Neuronal stem cell (in vitro differentiated cells): ENCODE data around the gene RPIA.

Experiments used
- DNase-seq: peaks from one replicate; pipeline ENCODE4 v3.0.0-alpha.2; 2013; ENCODE audit warnings: low spot score
- H2AFZ ChIP-seq: one replicate; pipeline ENCODE4 v1.6.1; 2013; ENCODE audit warnings: mild to moderate bottlenecking, low read length, inconsistent platforms
- H2AK5ac ChIP-seq: 2 replicates; pipeline ENCODE4 v1.6.1; 2013; ENCODE audit warnings: low read depth, mild to moderate bottlenecking, inconsistent platforms, low read length, moderate library complexity, mixed read lengths
- H2BK120ac ChIP-seq: 2 replicates; pipeline ENCODE4 v1.6.1; 2013; ENCODE audit warnings: low read depth, mild to moderate bottlenecking, inconsistent platforms, low read length, moderate library complexity, mixed read lengths
- H2BK12ac ChIP-seq: one replicate; pipeline ENCODE4 v1.6.1; 2013; ENCODE audit warnings: low read length, inconsistent platforms
- H2BK15ac ChIP-seq: 2 replicates; pipeline ENCODE4 v1.6.1; 2013; ENCODE audit warnings: mild to moderate bottlenecking, low read length, inconsistent platforms, mixed read lengths
- H2BK5ac ChIP-seq: one replicate; pipeline ENCODE4 v1.6.1; 2013; ENCODE audit warnings: inconsistent platforms, mild to moderate bottlenecking, low read length, moderate library complexity
- H3K14ac ChIP-seq: one replicate; pipeline ENCODE4 v1.6.1; 2013; ENCODE audit warnings: low read length, inconsistent platforms
- H3K18ac ChIP-seq: 2 replicates; pipeline ENCODE4 v1.6.1; 2013; ENCODE audit warnings: low read length, inconsistent platforms
- H3K23ac ChIP-seq: 2 replicates; pipeline ENCODE4 v1.6.1; 2013; ENCODE audit warnings: low read depth, mild to moderate bottlenecking, mixed read lengths, low read length, inconsistent platforms; ENCODE audit not compliant: poor library complexity
- H3K27ac ChIP-seq: replicated peaks from 3 replicates; pipeline ENCODE4 v1.5.1; 2013; ENCODE audit warnings: low read length, inconsistent platforms
- H3K27me3 ChIP-seq, 3 experiments: 2 replicates each; pipeline ENCODE4 v1.6.1; 2013; ENCODE audit warnings: low read length in 3 of 3, mild to moderate bottlenecking in 2 of 3, inconsistent platforms in 1 of 3, low read depth in 1 of 3, mixed read lengths in 1 of 3, moderate library complexity in 1 of 3; ENCODE audit not compliant: control insufficient read depth in 3 of 3, insufficient read depth in 3 of 3
- H3K36me3 ChIP-seq, 2 donors: replicated peaks in 1 of 2; 2 replicates each; pipeline ENCODE4 v1.6.1; 2013; ENCODE audit warnings: low read length in 2 of 2; ENCODE audit not compliant: control insufficient read depth in 2 of 2, insufficient read depth in 2 of 2
- H3K4ac ChIP-seq: 2 replicates; pipeline ENCODE4 v1.6.1; 2013; ENCODE audit warnings: inconsistent platforms, mild to moderate bottlenecking, low read length, moderate library complexity
- H3K4me1 ChIP-seq, 2 donors: 1 replicate in 1 of 2; 2 replicates in 1 of 2; pipeline ENCODE4 v1.6.1; 2013; ENCODE audit warnings: low read length in 2 of 2, low read depth in 1 of 2; ENCODE audit not compliant: control insufficient read depth in 2 of 2, insufficient read depth in 1 of 2
- H3K4me2 ChIP-seq: one replicate; pipeline ENCODE4 v1.6.1; 2013; ENCODE audit warnings: mild to moderate bottlenecking, low read length, inconsistent platforms; ENCODE audit not compliant: insufficient read depth, poor library complexity, severe bottlenecking
- H3K4me3 ChIP-seq, 2 donors: 2 replicates each; pipeline ENCODE4 v1.5.1; 2013; ENCODE audit warnings: low read length in 2 of 2, mild to moderate bottlenecking in 2 of 2, inconsistent platforms in 1 of 2, moderate library complexity in 1 of 2
- H3K79me1 ChIP-seq: one replicate; pipeline ENCODE4 v1.6.1; 2013; ENCODE audit warnings: low read depth, mild to moderate bottlenecking, inconsistent platforms, low read length, moderate library complexity
- H3K9ac ChIP-seq: one replicate; pipeline ENCODE4 v1.6.1; 2013; ENCODE audit warnings: mild to moderate bottlenecking, low read depth, low read length, inconsistent platforms; ENCODE audit not compliant: poor library complexity
- H3K9me3 ChIP-seq, 2 donors: replicated peaks in 1 of 2; 2 replicates each; pipeline versions ENCODE3 to v1.6.1; 2013; ENCODE audit warnings: low read length in 2 of 2, mild to moderate bottlenecking in 2 of 2, inconsistent platforms in 1 of 2, low read depth in 1 of 2, mixed read lengths in 1 of 2, moderate library complexity in 1 of 2; ENCODE audit not compliant: control insufficient read depth in 2 of 2, insufficient read depth in 1 of 2
- H4K8ac ChIP-seq: one replicate; pipeline ENCODE4 v1.6.1; 2013; ENCODE audit warnings: low read depth, mild to moderate bottlenecking, inconsistent platforms, low read length, moderate library complexity
- H4K91ac ChIP-seq: one replicate; pipeline ENCODE4 v1.6.1; 2013; ENCODE audit warnings: low read length, low read depth, mild to moderate bottlenecking, inconsistent platforms; ENCODE audit not compliant: poor library complexity
- WGBS, 2 donors: extraction: QIAGEN DNeasy Blood & Tissue Kit; methylation state at CpG; one replicate each; pipeline ENCODE4 v1.1.7; 2013; ENCODE audit warnings: missing lambda C conversion rate in 2 of 2, mixed read lengths in 1 of 2; ENCODE audit not compliant: insufficient read length in 2 of 2, insufficient replicate concordance in 1 of 2; ENCODE audit errors: extremely low coverage in 2 of 2; 5-methylcytosine and 5-hydroxymethylcytosine counted together

Gene RPIA

GRCh38 chr2:88720399-88720798 is 28.9 kb downstream of the RPIA start:
- H2BK15ac ChIP-seq, result no peak overlapping the region
- no peak overlapping the region for H2BK12ac ChIP-seq

GRCh38 chr2:88721268-88721667 is 29.8 kb downstream of the RPIA start:
- H2AFZ ChIP-seq, result no peak overlapping the region
- H2AK5ac ChIP-seq, result no peak overlapping the region
- no peak overlapping the region for H2BK5ac ChIP-seq
- H3K27ac ChIP-seq, result no peak overlapping the region
- H3K18ac ChIP-seq, result no peak overlapping the region
- H4K91ac ChIP-seq, result no peak overlapping the region
- H3K4me3 ChIP-seq, result no peak overlapping the region
- no peaks in the 10 kb centered on the region for H3K4me1 ChIP-seq
- WGBS, 2 donors, result no CpG with 5 or more reads among the region's 2 CpGs
- no peak overlapping the region for H3K14ac ChIP-seq
- H3K36me3 ChIP-seq, result no peaks in the 10 kb centered on the region
- no peak overlapping the region for H2BK120ac ChIP-seq
- H3K9me3 ChIP-seq, result peaks cover 0 to 26% of the 10 kb centered on the region in 2 donors
- H3K9ac ChIP-seq, result no peak overlapping the region
- no peak overlapping the region for H2BK12ac ChIP-seq
- H3K27me3 ChIP-seq, result no peaks in the 10 kb centered on the region
- DNase-seq, result no peak
- no peak overlapping the region for H3K4me2 ChIP-seq
- no peak overlapping the region for H3K4ac ChIP-seq
- no peaks in the 10 kb centered on the region for H3K79me1 ChIP-seq
- H3K23ac ChIP-seq, result no peak overlapping the region
- no peak overlapping the region for H2BK15ac ChIP-seq
- H4K8ac ChIP-seq, result no peak overlapping the region

More at GRCh38 chr2:88720399-88720798, 28.9 kb downstream of the RPIA start:
- Histone ChIP-seq H2BK5ac (no peak overlapping the region), H3K4me2 (no peak overlapping the region), H3K27me3 (no peaks in the 10 kb centered on the region), H3K27ac (no peak overlapping the region), H3K4me1 (no peaks in the 10 kb centered on the region), H3K14ac (no peak overlapping the region), H3K9me3 (peaks cover 0 to 26% of the 10 kb centered on the region in 2 donors), H2AK5ac (no peak overlapping the region), H2AFZ (no peak overlapping the region), H4K91ac (no peak overlapping the region), H3K79me1 (no peaks in the 10 kb centered on the region), H3K23ac (no peak overlapping the region), H3K4me3 (no peak overlapping the region), H3K4ac (no peak overlapping the region), H3K9ac (no peak overlapping the region), H2BK120ac (no peak overlapping the region), H3K18ac (no peak overlapping the region), H3K36me3 (no peaks in the 10 kb centered on the region), H4K8ac (no peak overlapping the region)
- DNase-seq, result no peak

- Histone ChIP-seq H2BK12ac (no peak overlapping the region), H3K4me3 (no peak overlapping the region), H3K14ac (no peak overlapping the region), H2BK15ac (no peak overlapping the region), H4K8ac (no peak overlapping the region), H3K27ac (no peak overlapping the region), H3K18ac (peak overlapping the region; percentile 9), H2BK120ac (no peak overlapping the region), H3K4me2 (no peak overlapping the region), H3K79me1 (no peaks in the 10 kb centered on the region), H3K27me3 (no peaks in the 10 kb centered on the region), H4K91ac (no peak overlapping the region), H2BK5ac (no peak overlapping the region), H3K4ac (no peak overlapping the region), H2AFZ (no peak overlapping the region), H3K23ac (no peak overlapping the region), H3K4me1 (peaks cover 0 to 4% of the 10 kb centered on the region in 2 donors), H3K9me3 (peaks cover 0 to 8% of the 10 kb centered on the region in 2 donors), H2AK5ac (no peak overlapping the region), H3K9ac (no peak overlapping the region), H3K36me3 (peaks cover 0 to 11% of the 10 kb centered on the region in 2 donors)
- WGBS, 2 donors, result no CpG with 5 or more reads among the region's 4 CpGs
- DNase-seq, result no peak
Observed at GRCh38 chr2:88724643-88725332, 33.3 kb downstream of the RPIA start.

GRCh38 chr2:88729061-88729745 is 37.7 kb downstream of the RPIA start:
- Histone ChIP-seq H2BK12ac (no peak overlapping the region), H3K4me2 (no peak overlapping the region), H3K18ac (no peak overlapping the region), H3K9me3 (no peaks in the 10 kb centered on the region), H3K79me1 (no peaks in the 10 kb centered on the region), H3K27me3 (no peaks in the 10 kb centered on the region), H3K9ac (no peak overlapping the region), H3K23ac (no peak overlapping the region), H2BK15ac (no peak overlapping the region), H3K36me3 (peaks cover 0 to 21% of the 10 kb centered on the region in 2 donors), H2BK5ac (no peak overlapping the region), H2BK120ac (no peak overlapping the region), H4K91ac (no peak overlapping the region), H3K4me1 (peaks cover 0 to 4% of the 10 kb centered on the region in 2 donors), H3K4ac (no peak overlapping the region), H3K14ac (no peak overlapping the region), H3K27ac (no peak overlapping the region), H2AK5ac (no peak overlapping the region), H2AFZ (no peak overlapping the region), H4K8ac (no peak overlapping the region), H3K4me3 (no peak overlapping the region)
- DNase-seq, result no peak
- WGBS, 2 donors, result no CpG with 5 or more reads among the region's 8 CpGs
